Measurements from ENCODE around the gene MAP2K6. TPM values are rescaled to one million over a fixed set of nuclear protein-coding genes. Genes with fewer than 3 reads are reported as not detected.

Gene MAP2K6
- total RNA-seq, 1 donor = 2.0 TPM

DNA sequence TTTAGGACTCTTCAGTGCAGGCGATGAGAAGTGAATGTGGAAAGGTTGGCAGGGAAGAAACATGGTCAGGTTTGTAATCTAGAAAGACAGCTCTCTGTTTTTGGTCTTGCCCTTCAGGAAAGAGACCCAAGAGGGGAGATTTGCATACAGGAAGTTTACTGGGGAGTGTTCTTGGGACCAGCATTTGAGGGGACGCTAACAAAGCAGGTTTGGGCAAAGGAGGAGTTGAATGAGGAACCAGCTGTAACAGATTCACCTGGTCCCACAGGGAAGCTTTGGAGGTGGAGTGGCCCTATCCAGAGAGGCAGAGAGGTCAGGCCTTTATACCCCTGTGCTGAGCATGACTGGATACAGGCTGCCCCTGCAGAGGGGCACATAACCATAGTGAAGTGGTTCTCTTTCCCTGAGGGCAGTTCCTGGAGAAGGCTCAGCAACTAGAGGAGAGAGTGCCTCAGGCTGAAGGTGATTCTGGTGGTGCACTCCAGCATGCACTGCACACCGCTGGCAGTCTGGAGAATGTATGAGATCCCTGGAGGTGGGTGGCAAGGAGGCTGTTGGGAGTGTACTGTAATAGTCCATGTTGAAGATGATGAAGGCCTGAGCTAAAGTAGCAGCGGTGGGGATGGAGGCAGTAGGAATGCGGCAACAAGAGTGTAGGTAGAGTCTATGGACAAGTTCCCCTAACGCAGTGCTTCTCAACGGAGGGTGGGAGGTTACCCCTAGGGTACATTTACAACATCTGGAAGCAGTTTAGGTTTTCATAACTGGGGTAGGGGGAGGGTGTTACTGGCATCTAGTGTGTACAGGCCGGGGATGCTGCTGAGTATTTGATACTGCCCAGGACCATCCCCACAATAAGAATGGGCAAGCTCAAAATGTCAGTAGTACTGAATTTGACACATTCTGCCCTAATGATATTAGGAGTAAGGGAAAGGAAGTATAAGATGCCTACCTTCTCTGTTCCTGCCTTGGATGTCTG is 37.2 kb downstream of the MAP2K6 start:
- H3K4me3 ChIP-seq (ENCODE audit: low read depth, low read length) = no peak overlapping the region
- TF ChIP-seq, protein P1, sequence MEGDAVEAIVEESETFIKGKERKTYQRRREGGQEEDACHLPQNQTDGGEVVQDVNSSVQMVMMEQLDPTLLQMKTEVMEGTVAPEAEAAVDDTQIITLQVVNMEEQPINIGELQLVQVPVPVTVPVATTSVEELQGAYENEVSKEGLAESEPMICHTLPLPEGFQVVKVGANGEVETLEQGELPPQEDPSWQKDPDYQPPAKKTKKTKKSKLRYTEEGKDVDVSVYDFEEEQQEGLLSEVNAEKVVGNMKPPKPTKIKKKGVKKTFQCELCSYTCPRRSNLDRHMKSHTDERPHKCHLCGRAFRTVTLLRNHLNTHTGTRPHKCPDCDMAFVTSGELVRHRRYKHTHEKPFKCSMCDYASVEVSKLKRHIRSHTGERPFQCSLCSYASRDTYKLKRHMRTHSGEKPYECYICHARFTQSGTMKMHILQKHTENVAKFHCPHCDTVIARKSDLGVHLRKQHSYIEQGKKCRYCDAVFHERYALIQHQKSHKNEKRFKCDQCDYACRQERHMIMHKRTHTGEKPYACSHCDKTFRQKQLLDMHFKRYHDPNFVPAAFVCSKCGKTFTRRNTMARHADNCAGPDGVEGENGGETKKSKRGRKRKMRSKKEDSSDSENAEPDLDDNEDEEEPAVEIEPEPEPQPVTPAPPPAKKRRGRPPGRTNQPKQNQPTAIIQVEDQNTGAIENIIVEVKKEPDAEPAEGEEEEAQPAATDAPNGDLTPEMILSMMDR (IDR thresholded peaks at IDR 0.05; ENCODE audit: insufficient read depth, low read length) = no peak
- no peak for DNase-seq (ENCODE audit: low read depth)

DNA sequence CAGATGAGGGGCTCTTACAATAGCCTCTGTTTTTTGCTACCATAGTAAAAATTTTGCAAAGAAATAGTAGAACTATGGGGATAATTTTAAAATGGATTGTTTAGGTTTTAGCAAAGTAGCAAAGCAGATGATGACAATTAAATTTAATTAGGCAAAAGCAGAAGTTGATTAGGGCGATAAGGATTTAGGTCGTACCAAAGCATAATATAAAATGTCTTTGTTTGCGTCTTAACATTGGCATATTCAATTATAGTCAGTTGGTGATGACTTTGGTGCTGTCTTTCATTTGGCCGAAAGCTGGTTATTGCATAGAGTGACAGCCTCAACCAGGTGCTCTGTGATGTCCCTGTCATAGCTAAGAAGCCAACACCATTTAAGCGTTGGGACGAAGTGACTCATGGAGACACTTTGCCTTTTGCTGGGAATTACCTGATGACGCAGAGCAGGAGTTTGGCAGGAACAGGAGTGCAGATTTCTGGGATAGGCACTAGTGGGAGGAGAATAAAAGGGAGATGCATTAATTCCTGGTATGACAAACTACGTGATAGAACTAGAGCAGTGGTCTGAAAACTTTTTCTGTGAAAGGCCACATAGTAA is 38.3 kb downstream of the MAP2K6 start:
- TF ChIP-seq, protein P1 (IDR thresholded peaks at IDR 0.05; ENCODE audit: insufficient read depth, low read length) = no peak
- H3K4me3 ChIP-seq (ENCODE audit: low read depth, low read length) = no peak overlapping the region
- no peak for DNase-seq (ENCODE audit: low read depth)

DNA sequence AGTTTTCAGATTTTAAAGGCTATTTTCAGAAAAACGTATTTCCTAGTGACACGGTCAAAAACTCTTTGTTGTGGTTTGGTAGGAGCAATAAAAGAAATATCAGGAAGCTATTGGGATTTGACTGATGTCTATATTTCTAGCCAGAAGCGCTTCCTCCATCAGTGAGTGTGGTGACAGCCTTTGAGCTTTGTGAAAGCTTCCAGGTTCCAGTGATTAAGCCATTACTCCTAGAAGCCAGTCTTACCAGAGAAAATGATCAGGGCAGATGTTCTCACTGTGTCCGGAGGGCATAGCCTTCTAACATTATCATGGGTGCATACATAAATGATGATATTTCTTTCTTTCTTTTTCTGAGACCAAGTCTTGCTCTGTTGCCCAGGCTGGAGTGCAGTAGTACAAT is 39.6 kb downstream of the MAP2K6 start:
- DNase-seq (ENCODE audit: low read depth) = no peak
- H3K4me3 ChIP-seq (ENCODE audit: low read depth, low read length) = no peak overlapping the region
- TF ChIP-seq, protein P1 (IDR thresholded peaks at IDR 0.05; ENCODE audit: insufficient read depth, low read length) = no peak

DNA sequence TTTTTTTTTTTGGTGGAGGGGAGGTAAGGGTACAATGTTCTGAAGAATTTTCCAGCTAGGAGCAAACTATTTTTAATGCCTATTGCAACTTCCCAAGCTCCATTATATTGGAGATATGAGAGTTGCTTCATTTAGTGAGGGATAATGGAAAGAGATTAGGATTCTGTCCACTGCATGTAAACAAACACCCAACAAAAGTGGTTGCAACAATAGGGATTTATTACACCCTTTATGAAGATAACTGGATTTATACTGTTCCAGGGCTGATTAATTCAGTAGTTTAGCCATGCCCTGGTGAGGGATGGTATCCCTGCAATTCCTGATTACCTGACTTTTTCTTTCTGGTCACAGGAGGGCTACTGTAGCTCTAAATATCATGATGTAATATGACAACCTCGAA is 40.5 kb downstream of the MAP2K6 start:
- no peak for DNase-seq (ENCODE audit: low read depth)
- TF ChIP-seq, protein P1 (IDR thresholded peaks at IDR 0.05; ENCODE audit: insufficient read depth, low read length) = no peak
- no peak overlapping the region for H3K4me3 ChIP-seq (ENCODE audit: low read depth, low read length)

DNA sequence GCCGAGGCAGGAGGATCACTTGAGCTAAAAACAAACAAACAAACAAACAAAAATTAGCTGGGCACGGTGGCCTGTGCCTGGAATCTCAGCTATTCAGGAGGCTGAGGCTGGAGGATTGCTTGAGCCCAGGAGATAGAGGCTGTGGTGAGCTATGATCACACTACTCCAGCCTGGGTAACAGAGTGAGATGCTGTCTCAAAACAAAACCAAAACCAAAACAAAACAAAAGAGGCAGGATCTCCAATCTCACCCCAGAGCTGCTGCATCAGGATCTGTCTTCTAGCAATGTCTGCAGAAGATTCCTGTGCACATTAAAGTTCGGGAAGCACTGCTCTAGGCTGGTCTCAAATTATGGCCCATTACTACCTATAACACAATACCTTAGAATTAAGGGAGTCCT is 43.1 kb downstream of the MAP2K6 start:
- TF ChIP-seq, protein P1 (IDR thresholded peaks at IDR 0.05; ENCODE audit: insufficient read depth, low read length) = no peak
- H3K4me3 ChIP-seq (ENCODE audit: low read depth, low read length) = no peak overlapping the region
- no peak for DNase-seq (ENCODE audit: low read depth)

DNA sequence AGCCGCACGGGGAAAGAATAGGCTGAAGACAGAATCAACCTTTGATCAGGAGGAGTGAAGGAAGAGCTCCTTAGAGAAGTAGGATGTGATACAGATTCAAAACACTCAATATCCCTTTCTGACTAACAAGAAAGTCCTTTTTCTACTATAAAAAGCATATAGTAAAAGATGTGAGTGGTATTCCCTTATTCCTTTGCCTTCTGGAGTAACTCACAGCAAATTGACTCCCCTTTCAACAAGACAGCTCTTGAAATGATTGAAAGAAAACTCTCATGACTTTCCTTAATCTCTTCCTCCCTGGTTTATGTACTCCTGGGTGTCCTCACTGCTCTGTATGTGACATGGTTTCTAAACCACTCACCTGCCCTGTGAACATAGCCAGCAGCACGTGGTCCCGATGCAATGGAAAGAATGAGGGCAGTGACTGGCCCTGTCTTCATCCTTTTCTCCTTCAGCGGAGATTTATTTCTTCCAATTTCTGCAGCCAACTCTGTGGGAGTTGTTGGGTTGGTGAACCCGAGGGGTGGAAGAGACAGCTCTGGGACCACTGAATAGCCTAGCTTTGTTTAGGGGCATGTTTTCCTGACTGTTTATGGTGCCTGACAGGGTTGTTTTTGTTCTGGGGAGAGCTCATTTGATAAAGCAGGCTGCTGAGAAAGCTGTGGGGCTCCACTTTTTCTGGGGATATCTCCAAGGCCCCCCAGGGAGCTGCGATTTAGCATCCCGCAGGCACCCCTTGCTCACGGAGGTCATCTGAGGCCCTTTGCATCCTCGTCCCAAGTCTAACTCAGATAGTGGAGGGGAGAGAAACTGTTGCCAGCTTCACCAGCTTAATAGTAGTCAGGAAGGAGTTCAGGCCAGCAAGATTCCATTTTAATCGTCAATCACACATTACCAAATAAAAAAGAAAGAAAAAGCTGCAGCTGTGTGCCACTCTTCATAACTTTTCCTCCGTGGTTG is 46.7 kb downstream of the MAP2K6 start:
- H3K4me3 ChIP-seq (ENCODE audit: low read depth, low read length) = no peak overlapping the region
- DNase-seq (ENCODE audit: low read depth) = no peak
- TF ChIP-seq, protein P1 (IDR thresholded peaks at IDR 0.05; ENCODE audit: insufficient read depth, low read length) = no peak
